HAP-1 (cell line): ENCODE data around the gene CAMTA1.

Source experiments
- DNase-seq, 2 experiments: peaks; one replicate each; pipeline ENCODE4 v3.0.0-alpha.2; 2016 to 2020; ENCODE audit warnings: low spot score in 2 of 2
- H3K27me3 ChIP-seq: fragments of 250-450 bp; sonication (Bioruptor Pico); 2 replicates; pipeline ENCODE4 v1.5.1; 2020; ENCODE audit warnings: low read depth, mild to moderate bottlenecking, moderate library complexity
- H3K36me3 ChIP-seq: fragments of 250-450 bp; sonication (Bioruptor Pico); replicated peaks from 2 replicates; pipeline ENCODE4 v1.5.1; 2020; ENCODE audit warnings: mild to moderate bottlenecking
- H3K4me1 ChIP-seq: fragments of 250-450 bp; sonication (Bioruptor Pico); 2 replicates; pipeline ENCODE4 v1.5.1; 2020; ENCODE audit warnings: mild to moderate bottlenecking
- H3K4me3 ChIP-seq: fragments of 250-450 bp; sonication (Bioruptor Pico); 2 replicates; pipeline ENCODE4 v1.5.1; 2020; ENCODE audit warnings: mild to moderate bottlenecking, moderate library complexity
- H3K9me3 ChIP-seq: fragments of 250-450 bp; sonication (Bioruptor Pico); 2 replicates; pipeline ENCODE4 v1.5.1; 2020; ENCODE audit warnings: mild to moderate bottlenecking, moderate library complexity
- in situ Hi-C: fragments of 300-500 bp; cut with MboI; formaldehyde crosslinking; loops from 3 replicates; pipeline ENCODE4 v1.14.3; 2020; ENCODE audit warnings: low sequenced_read_pairs, inconsistent platforms, mixed read lengths

CAMTA1 gene

GRCh38 chr1:7511381-7511780, 726.1 kb downstream of the CAMTA1 start:
- H3K4me3 ChIP-seq = no peak overlapping the region
- H3K9me3 ChIP-seq = no peaks in the 10 kb centered on the region
- DNase-seq = no peak
- H3K4me1 ChIP-seq = no peaks in the 10 kb centered on the region
- peaks cover 9% of the 10 kb centered on the region; the same call in 1 of the 2 replicates for H3K27me3 ChIP-seq
- no peaks in the 10 kb centered on the region for H3K36me3 ChIP-seq
- in situ Hi-C loops = no loop called here

DNA sequence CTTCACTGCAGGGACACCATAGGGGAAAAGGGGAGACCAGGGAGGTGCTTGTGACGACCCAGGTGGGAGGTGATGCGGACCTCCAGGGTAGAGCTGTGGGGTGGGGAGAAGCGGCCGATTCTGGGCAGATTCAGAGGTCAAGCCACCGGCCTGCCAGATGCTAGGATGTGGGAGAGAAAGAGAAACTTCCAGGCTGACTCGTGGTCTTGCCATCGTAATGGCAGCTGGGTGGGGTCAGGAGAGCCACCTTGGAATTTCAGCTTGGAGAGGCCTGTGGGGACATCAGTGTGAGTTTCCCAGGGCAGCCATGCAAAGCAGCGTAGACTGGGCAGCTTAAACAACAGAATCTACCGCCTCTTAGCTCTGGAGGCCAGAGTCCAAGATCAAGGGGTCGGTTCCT, 727.8 kb downstream of the CAMTA1 start:
- Histone ChIP-seq H3K9me3 (no peaks in the 10 kb centered on the region), H3K4me1 (no peaks in the 10 kb centered on the region)
- in situ Hi-C loops = no loop called here

DNA sequence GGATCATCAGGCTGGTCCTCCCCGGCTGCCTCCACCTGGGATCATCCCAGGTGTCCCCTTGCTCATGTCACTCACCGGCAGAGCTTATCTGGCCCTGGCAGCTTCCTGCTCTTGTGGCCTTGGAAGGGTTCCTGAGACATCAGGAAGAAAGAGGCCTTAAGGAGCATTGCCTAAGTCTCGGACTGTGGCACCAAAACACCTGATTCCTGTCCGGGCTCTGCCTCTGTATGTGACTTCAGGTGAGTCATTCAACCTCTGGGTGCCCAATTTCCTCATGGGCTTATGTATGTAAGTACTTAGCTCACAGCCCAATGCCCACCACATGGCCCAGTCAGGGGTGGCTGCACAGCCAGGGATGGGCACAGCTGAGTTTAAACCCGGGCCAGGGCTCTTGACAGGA, 729.9 kb downstream of the CAMTA1 start:
- in situ Hi-C loops = no loop called here
- Histone ChIP-seq H3K36me3 (no peaks in the 10 kb centered on the region), H3K4me3 (no peak overlapping the region), H3K9me3 (no peaks in the 10 kb centered on the region), H3K27me3 (peaks cover 15% of the 10 kb centered on the region; the same call in 1 of the 2 replicates), H3K4me1 (no peaks in the 10 kb centered on the region)
- no peak for DNase-seq

More for the DNA sequence above, 727.8 kb downstream of the CAMTA1 start:
- peaks cover 15% of the 10 kb centered on the region; the same call in 1 of the 2 replicates for H3K27me3 ChIP-seq
- no peak overlapping the region for H3K4me3 ChIP-seq
- no peaks in the 10 kb centered on the region for H3K36me3 ChIP-seq
- DNase-seq = no peak

DNA sequence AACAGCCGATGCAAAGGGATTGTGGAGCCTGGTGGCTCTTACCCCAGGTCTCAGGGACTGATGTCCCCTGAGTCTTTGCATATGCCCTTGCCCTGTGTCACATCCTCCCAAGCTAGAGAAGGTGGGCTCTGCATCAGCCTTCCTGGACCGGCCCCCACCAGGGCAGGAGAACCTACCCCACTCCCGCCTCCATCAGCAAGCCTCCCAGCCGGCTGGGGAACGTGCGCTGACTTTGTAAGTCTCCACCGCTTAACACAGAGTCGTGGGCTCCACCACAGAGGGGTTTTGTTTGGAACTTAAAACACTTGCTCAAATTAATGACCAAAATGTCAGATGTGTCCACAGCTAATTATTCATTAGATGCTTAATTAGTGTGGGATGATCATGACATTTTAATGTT, 730.6 kb downstream of the CAMTA1 start:
- H3K36me3 ChIP-seq = no peaks in the 10 kb centered on the region
- in situ Hi-C loops = no loop called here
- no peak for DNase-seq
- no peaks in the 10 kb centered on the region for H3K9me3 ChIP-seq
- H3K27me3 ChIP-seq = peaks cover 15% of the 10 kb centered on the region; the same call in 1 of the 2 replicates
- no peaks in the 10 kb centered on the region for H3K4me1 ChIP-seq
- H3K4me3 ChIP-seq = no peak overlapping the region

GRCh38 chr1:7516341-7516740, 731.1 kb downstream of the CAMTA1 start:
- DNase-seq = no peak
- in situ Hi-C loops = no loop called here
- no peak overlapping the region for H3K4me3 ChIP-seq
- no peaks in the 10 kb centered on the region for H3K9me3 ChIP-seq
- no peaks in the 10 kb centered on the region for H3K36me3 ChIP-seq
- peaks cover 15% of the 10 kb centered on the region; the same call in 1 of the 2 replicates for H3K27me3 ChIP-seq
- H3K4me1 ChIP-seq = no peaks in the 10 kb centered on the region

DNA sequence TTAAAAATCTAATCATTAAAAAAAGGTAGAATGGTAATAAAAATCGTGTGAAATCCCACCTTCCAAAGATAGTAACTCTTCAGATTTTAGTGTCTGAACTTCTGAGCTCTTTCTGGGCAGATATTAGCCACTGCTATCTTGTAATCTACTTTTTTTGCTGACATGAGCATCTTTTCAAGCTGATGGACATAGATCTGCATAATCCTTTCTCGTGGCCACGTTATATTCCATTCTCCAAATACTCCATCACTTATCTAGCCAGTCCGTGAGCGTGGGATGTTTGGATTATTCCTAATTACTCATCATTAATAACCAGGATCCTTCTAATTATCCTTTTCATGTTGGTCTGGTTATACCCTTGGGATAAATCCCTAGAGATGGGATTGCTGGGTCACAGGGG, 731.7 kb downstream of the CAMTA1 start:
- Histone ChIP-seq H3K4me3 (no peak overlapping the region), H3K36me3 (no peaks in the 10 kb centered on the region), H3K4me1 (no peaks in the 10 kb centered on the region), H3K27me3 (peaks cover 12% of the 10 kb centered on the region; the same call in 1 of the 2 replicates), H3K9me3 (no peaks in the 10 kb centered on the region)
- no peak for DNase-seq
- in situ Hi-C loops = no loop called here

- Histone ChIP-seq H3K9me3 (no peaks in the 10 kb centered on the region), H3K36me3 (no peaks in the 10 kb centered on the region), H3K4me1 (no peaks in the 10 kb centered on the region; the same call in 1 of the 2 replicates), H3K4me3 (no peak overlapping the region), H3K27me3 (peaks cover 11% of the 10 kb centered on the region; the same call in 1 of the 2 replicates)
- in situ Hi-C loops = no loop called here
- DNase-seq = no peak
Measured at GRCh38 chr1:7517611-7518330, 732.5 kb downstream of the CAMTA1 start.

DNA sequence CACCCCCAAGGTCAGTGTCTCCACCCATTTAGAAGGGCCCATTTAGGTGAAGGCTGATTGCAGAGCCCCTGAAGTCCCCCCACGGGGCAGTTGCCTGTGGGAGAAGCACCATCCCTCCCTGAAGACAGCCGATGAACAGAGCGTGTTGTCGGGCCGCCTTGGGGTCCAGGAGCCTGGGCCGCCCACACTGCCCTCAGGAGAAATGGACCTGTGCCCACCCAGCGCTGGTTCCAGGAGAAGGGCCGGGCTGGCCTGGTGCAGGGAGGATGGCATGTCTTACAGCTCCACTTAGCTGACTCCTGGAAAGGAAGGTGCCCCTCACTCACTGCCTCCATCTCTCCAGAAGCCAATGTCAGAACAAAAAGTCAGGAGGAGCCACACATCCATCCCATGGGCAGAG, 733.2 kb downstream of the CAMTA1 start:
- Histone ChIP-seq H3K36me3 (no peaks in the 10 kb centered on the region), H3K4me1 (no peaks in the 10 kb centered on the region; the same call in 1 of the 2 replicates), H3K27me3 (peaks cover 11% of the 10 kb centered on the region; the same call in 1 of the 2 replicates), H3K9me3 (no peaks in the 10 kb centered on the region), H3K4me3 (no peak overlapping the region)
- in situ Hi-C loops = no loop called here
- DNase-seq = no peak

DNA sequence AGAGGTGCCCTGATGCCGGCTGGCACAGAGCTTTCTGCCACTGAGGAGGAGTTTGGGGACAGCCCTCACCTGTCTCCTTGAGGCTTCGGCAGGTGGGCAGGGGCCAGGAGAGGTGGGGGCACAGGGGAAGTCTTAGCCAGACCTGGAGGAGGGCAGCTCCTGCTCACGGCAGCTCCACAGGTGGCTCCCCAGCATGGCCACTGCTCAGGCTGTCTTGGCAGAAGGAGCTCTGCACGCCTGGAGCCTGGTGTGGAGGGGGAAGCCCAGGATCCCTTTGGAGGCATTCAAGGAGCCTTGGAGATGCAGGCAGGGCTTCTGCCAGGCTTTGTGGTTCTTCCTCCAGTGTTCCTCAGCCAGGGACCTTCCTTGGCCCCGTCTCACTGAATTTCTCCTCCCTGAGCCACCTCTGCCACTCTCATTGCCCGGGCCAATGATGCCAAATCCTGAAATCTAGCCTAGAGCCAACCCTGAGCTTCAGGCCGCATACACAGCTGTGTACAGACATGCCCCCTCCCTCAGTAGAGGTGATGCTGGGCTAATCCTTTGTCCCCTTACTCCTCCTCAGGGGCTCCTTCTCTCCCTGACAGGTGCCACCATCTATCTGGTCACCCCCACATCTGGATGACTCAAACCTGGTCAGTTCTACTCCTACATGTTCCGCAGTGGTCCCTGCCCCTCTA, 734.1 kb downstream of the CAMTA1 start:
- no peak overlapping the region for H3K4me3 ChIP-seq
- peaks cover 11% of the 10 kb centered on the region; the same call in 1 of the 2 replicates for H3K27me3 ChIP-seq
- DNase-seq = no peak
- H3K4me1 ChIP-seq = no peaks in the 10 kb centered on the region; the same call in 1 of the 2 replicates
- in situ Hi-C loops = no loop called here
- no peaks in the 10 kb centered on the region for H3K9me3 ChIP-seq
- no peaks in the 10 kb centered on the region for H3K36me3 ChIP-seq

- DNase-seq = no peak
- in situ Hi-C loops = no loop called here
- no peaks in the 10 kb centered on the region for H3K9me3 ChIP-seq
- H3K4me1 ChIP-seq = no peaks in the 10 kb centered on the region; the same call in 1 of the 2 replicates
- H3K27me3 ChIP-seq = peaks cover 11% of the 10 kb centered on the region; the same call in 1 of the 2 replicates
- no peaks in the 10 kb centered on the region for H3K36me3 ChIP-seq
- H3K4me3 ChIP-seq = no peak overlapping the region
Measured at GRCh38 chr1:7519861-7520395, 734.7 kb downstream of the CAMTA1 start.

DNA sequence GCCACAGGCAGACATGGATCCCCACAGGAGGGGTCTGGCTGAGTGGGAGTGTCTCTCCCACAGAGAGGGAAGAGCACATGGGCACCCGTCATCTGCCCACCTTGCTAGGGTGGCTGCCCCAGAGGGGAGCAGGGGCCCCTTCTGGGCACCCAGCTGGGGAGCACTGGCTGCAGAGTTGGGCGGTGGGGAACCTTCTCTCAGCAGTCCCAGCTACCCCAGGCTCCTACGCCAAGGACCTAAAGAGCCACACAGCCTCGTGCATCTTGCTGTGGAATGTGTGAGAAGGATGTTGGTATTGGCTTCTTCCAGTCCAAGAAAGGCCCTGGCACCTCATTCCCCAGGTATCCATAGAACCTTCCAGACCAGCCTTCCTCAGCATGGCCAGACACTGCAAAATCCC, 735.2 kb downstream of the CAMTA1 start:
- no peak overlapping the region for H3K4me3 ChIP-seq
- peaks cover 8% of the 10 kb centered on the region; the same call in 1 of the 2 replicates for H3K27me3 ChIP-seq
- in situ Hi-C loops = no loop called here

DNA sequence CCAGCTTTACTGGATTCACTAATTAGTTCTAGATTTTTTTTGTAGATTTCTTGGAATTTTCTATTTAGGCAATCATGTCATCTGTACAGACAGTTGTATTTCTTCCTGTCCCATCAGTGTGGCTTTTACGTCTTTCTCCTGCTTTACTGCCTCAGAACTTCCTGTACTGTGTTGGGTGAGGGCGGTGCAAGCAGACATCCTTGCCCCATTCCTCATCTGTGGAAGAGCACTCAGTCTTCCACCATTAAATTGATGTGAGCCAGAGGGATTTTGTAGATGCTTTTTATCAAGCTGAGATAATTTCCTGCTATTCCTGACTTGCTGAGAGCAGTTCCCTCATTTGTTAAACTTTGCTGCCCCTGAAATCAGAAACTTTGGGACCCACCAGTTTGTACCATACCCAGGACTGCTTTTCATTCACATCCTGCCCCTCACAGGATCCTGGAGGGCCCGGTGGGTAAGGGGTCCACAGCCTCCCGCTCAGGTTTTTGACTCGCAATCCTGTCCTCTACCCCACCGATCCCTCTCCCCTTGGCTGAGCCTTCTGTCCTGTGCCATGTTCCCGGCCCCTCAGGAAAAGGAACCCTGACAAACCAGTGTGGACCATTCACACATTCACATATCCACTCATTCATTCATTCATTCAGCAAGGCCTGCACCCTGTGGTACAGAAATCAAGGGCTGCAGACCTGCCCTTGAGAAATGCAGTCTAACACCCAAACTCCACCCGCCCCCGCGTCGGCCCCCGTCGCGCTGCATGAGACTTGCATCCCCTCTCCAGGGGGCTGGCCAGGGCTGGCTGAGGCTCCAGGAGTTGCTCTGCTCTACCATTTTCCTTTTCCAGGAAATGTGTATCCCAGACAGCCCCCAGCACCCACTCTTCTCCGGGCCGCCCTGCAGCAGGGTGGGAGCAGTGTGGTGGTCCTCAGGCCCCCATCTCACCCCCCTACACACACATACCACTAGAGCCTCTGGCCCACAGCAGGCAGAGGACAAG, 739.4 kb downstream of the CAMTA1 start:
- no peak for DNase-seq
- Histone ChIP-seq H3K36me3 (no peaks in the 10 kb centered on the region), H3K27me3 (no peaks in the 10 kb centered on the region; the same call in 1 of the 2 replicates), H3K9me3 (no peaks in the 10 kb centered on the region), H3K4me3 (no peak overlapping the region), H3K4me1 (no peaks in the 10 kb centered on the region; the same call in 1 of the 2 replicates)
- in situ Hi-C loops = no loop called here

More for the DNA sequence above, 735.2 kb downstream of the CAMTA1 start:
- H3K4me1 ChIP-seq = no peaks in the 10 kb centered on the region; the same call in 1 of the 2 replicates
- no peaks in the 10 kb centered on the region for H3K9me3 ChIP-seq
- no peak for DNase-seq
- H3K36me3 ChIP-seq = no peaks in the 10 kb centered on the region
